Thyroid gland (tissue), 4 donors: ENCODE measurements around the gene RRBP1.

Source experiments
- CTCF ChIP-seq, 6 experiments: fragments of 200-600 bp in 3 of 6; fragments of 450-650 bp in 3 of 6; sonication (generic) in 3 of 6; IDR thresholded peaks; one replicate each; pipeline ENCODE4 v1.5.1; 2016 to 2019; ENCODE audit warnings: antibody characterized with exemption in 6 of 6, mild to moderate bottlenecking in 2 of 6, inconsistent platforms in 1 of 6, moderate library complexity in 1 of 6
- POLR2A ChIP-seq, 2 donors: fragments of 450-650 bp; IDR thresholded peaks; one replicate each; pipeline ENCODE4 v1.6.1; 2017; ENCODE audit warnings: antibody characterized with exemption in 2 of 2, mild to moderate bottlenecking in 2 of 2, moderate library complexity in 1 of 2

GRCh38 chr20:17646961-17647301 is 35.1 kb downstream of the RRBP1 start:
- TF ChIP-seq CTCF (IDR thresholded peaks at IDR 0.05) (no peak), POLR2A (IDR thresholded peaks at IDR 0.05) (no peak)
